Measurements from ENCODE around the gene ACVR1B.

Gene ACVR1B

GRCh38 chr12:51951199-51951842, at the start of gene ACVR1B:
Gene ACVR1B (plus strand): TSS chr12:51951699. CDS start chr12:51951744, 45 bp downstream.
- TF ChIP-seq, protein P1, sequence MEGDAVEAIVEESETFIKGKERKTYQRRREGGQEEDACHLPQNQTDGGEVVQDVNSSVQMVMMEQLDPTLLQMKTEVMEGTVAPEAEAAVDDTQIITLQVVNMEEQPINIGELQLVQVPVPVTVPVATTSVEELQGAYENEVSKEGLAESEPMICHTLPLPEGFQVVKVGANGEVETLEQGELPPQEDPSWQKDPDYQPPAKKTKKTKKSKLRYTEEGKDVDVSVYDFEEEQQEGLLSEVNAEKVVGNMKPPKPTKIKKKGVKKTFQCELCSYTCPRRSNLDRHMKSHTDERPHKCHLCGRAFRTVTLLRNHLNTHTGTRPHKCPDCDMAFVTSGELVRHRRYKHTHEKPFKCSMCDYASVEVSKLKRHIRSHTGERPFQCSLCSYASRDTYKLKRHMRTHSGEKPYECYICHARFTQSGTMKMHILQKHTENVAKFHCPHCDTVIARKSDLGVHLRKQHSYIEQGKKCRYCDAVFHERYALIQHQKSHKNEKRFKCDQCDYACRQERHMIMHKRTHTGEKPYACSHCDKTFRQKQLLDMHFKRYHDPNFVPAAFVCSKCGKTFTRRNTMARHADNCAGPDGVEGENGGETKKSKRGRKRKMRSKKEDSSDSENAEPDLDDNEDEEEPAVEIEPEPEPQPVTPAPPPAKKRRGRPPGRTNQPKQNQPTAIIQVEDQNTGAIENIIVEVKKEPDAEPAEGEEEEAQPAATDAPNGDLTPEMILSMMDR (IDR thresholded peaks at IDR 0.05) = no peak

- TF ChIP-seq, protein P1 (IDR thresholded peaks at IDR 0.05) = no peak
Observed at GRCh38 chr12:51901881-51902280, 49.6 kb upstream of the ACVR1B start.

GRCh38 chr12:51904951-51905470, 46.5 kb upstream of the ACVR1B start:
- TF ChIP-seq, protein P1 (IDR thresholded peaks at IDR 0.05) = no peak

DNA sequence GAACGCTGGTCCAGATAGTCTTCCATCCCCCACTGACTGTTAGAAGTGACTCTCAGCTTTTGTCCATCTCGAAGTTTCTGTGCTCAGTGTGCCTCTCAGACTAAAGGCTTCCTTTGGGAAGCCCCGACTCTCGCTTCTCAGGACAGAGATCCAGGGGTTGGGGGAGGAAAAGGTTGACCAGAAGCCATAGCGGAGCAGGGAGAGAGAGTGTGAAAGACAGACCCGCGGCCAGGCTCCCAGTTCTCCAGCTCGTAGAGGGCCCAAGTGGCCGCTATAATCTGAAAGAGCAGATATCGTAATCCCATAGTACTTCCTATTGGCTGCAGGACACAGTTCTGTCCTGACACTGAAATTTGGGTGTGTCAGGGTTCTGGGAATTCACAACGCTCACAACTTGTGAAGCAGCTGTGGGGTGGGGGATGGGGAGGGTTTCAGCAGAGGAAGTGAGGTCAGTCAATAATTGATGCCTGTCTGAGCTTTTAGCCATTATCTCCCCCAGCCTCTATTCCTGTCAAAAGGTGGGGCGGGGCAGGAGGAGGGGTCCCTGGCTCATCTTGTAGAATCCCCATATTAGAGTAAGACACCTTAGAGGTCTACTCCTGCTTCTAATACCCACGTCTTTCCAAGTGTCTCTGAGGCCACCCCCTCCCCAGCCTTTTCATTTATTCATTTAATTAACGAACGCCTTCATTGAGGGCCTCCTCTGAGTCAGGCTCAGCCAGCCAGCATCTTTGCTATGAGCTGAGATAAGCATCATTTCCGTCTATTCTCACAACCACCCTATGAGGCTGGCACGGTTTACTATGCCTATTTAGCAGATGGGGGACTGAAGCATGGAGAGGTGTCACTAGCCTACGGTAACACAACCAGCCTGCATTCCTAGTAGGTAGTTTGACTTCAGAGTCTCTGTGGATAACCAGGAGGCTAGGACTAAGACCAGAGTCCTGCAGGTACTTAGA, 45.7 kb upstream of the ACVR1B start:
- TF ChIP-seq, protein P1 (IDR thresholded peaks at IDR 0.05) = no peak

GRCh38 chr12:51906430-51907082, 44.9 kb upstream of the ACVR1B start:
- TF ChIP-seq, protein P1 (IDR thresholded peaks at IDR 0.05) = no peak

- TF ChIP-seq, protein P1 (IDR thresholded peaks at IDR 0.05) = no peak
Observed at GRCh38 chr12:51907083-51907855, 44.2 kb upstream of the ACVR1B start, which contains the start of gene ACVRL1. Gene ACVRL1 (plus strand): TSS chr12:51907504. CDS start chr12:51912475, 4,971 bp downstream.

Data from LNCAP (cell line).